UCSD-AML1 (cell line): ENCODE results near the gene SCN8A.

ENCODE experiments used
- DNase-seq: peaks from one replicate; lab custom pipeline; 2025; ENCODE audit not compliant: unreplicated experiment; lab: John Stamatoyannopoulos, UW

Gene SCN8A

DNA sequence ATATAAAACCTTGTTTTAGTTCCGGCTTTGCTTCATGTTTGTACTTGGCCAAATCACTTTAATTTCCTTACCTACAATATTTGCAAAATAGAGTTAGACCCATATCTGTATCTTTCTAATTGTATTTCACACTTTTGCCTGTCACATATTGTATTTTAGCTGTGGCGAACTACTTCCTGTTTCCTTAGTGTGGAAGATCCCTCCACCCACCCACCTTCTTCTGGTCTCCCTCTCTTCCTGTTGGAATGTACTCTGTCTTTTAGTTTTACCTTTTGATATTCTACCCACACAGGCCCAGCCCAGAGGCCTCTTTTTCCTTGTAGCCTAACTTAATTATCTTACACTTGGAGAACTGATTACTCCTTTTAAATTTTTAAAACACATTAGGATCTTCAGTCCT lies 78.2 kb downstream of the SCN8A start:
- no peak for DNase-seq

DNA sequence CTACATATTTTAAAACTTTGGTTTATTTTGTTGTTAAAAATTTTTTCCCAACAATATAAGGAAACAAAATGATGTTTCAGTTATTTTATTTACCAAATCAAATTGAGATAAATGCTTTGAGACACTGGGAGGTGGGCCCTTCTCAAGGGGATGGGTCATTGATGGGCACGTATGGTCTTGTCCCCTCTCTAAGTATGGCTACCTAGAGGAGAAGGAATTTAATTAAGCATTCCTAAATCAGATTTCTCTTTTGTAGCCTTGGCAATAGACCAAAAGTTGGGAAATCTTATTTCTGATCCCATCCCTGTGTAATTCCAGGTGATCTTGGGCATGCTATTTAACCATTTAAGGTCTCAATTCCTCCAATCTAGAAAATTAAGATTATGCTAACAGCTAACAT lies 79.0 kb downstream of the SCN8A start:
- no peak for DNase-seq

DNA sequence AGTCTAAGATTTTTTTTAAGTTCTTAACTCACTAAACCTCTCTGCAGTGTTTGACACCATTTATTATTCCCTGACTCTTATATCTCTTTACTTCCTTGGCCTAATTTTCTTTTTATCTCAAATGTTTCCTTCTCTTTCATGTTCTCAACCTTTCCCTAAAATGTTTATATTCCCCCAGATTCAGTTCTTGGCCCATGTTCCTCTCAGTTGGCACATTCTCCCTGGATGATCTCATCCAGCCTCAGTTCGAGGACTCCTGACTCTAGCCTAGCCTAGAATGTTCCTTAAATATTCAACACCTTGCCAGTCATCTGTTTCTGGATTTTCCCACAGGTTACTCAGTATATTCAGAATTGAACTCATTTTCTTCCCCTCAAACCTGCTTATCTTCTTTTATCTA lies 81.3 kb downstream of the SCN8A start:
- no peak for DNase-seq

DNA sequence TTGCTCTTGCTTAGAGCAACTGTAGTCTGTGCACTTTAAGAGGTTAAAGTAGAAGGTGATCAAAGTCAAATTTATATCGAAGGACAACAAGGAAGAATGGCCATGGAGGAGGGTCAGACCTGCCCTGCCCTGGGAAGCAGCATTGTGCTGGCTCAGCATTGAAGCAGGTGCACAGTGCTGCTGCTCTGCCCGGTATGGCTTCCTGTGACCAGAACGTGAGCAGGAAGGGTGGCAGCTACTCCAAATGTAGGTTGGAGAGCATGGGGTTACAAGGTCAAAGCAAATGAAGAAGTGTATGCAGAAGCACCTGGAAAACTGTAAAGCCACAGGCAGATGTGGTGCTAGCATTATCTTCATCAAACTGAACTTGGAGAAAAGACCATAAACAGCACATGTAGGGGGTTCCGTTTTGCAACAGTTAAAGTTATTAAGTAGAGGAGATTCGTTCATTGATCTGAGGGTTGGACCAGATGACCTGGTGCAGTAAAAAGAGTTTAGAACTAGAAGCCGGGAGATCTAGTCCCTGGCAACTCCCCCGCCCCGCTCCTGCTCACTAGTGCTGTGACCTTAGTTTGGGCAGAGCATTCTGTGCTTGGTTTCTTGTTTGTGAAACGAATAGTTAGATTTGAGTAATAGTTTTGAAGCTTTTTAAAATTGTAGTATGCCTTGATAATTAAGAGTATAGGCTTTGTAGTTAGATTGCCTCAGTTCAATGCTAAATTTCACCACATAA lies 84.2 kb downstream of the SCN8A start:
- DNase-seq = no peak

DNA sequence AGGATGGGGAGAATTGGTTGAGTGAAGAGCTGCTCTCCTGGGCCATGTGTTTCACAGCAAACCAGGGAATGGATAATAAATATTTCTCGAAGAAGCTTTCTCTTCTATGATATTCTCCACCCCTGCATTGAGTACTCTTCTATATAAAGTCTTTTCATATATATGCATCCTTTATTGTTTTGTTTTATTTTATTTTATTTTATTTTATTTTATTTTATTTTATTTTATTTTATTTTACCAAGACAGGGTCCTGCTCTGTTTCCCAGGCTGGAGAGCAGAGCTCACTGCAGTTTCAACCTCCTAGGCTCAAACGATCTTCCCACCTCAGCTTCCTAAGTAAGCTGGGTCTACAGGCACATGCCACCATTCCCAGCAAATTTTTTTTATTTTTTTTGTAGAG lies 85.8 kb downstream of the SCN8A start:
- DNase-seq = no peak

DNA sequence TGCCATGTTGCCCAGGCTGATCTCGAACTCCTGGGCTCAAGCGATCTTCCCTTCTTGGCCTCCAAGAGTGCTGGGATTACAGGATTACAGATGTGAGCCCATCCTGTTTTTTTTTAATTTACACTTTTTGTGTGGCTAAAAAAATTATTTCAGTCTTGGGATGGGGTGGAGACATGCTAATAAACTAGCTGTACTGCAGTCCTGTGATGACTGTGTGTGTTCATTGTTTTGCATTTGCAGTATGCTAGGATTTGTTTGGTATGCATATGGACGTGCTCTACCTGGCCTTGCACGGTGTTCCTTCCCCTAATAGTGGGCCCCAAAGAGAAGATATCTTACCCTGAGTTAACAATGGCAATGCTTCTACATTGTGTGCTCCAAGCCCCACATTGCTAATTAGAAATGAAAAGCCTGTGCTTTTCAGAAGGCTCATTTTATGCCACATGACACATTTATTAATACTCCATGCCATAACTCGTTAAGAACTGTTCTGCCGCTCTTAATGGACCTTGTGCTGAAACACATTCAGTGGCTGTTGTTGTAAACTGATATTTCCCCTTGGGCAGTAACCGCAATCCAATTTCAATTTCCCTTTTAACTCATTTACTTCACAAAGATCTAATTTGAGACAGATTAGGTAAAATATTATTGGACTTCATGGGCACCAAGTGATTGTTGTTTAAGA lies 86.4 kb downstream of the SCN8A start:
- DNase-seq = no peak

DNA sequence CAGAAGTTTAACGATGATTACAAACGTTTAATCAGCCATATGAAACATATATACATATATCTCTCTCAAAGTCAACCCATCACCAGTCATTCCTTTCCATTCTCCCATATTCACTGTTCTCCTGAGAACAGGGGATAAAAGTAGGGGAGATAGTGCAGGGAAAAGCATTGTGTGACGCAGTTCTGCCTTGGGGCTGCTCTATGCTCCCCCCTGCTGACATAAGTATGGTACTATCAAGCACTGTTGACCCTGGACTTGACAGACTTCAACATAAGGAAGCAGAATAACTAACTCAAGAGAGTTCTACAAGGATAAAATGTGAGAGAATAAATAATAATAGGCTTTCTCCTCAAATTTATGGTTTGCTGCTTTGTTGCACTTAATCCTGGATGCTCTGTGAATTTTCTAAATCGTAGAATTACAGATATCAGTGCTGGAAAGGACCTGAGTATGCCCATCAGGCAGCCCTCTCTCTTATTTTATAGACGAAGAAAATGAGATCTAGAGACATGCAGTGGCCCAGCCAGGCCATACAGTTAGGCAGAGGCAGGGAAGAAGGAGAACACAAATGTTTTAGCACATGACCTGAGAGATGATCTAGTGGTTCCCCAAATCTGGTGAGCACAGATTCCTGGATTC lies 87.2 kb downstream of the SCN8A start:
- peak; percentile 15 for DNase-seq

DNA sequence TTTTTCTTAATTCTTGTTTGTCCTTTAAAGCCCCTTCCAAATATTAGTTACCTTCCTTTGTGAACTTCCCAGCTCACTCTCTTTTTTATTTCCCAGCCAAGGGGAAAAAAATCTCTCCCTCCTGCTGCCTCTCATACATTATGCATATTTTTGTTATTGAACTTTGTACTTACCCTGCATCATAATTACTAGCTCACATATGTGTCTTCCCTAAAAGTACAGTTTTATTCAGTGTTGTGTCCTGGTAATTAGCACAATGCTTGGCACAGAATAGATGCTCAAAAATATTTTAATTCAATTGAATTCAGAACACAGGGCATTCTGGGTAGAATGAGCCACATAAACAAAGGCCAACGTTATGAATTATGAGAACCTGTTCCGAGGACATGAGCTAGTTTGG lies 91.9 kb downstream of the SCN8A start:
- no peak for DNase-seq

DNA sequence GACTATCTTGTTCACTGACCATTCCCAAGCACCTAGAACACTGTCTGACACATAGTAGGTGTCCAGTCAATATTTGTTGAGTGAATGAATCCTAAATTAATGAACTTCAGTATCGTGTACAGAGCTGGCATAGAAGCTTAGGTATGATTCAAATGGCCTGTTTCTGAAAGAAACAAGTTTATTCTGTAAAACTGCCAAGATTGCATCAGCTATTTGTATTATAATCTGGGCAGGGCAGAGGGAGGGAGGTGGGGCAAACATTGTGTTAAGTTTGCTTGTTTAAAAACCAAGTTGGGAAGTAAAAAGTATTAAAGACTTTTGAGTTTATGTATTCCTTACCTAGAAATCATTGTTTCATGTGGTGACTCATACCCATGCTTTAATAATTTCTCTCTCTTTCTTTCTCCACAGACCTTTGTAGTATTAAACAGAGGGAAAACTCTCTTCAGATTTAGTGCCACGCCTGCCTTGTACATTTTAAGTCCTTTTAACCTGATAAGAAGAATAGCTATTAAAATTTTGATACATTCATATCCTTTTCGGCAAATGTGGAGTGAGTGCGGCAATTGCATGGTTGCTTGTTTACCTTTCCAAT lies 92.8 kb downstream of the SCN8A start:
- DNase-seq = no peak

DNA sequence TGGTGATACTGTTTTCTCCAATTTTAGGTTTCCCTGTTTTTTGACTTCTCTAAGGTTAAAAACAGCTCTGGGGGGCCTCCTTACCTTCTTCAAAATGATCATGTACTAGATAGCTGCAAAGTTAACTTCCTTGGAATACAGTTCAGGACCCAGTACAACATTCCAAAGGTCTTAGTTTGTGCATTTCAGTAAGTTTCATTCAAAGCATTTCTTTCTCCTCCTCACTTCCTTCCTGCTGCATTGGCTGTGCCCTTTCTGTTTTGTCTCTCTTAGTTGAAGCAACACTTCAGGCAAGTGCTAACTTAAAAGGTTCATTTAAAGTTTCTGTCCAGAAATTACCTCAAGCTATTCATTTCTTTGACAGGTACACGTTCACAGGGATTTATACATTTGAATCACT lies 95.7 kb downstream of the SCN8A start:
- DNase-seq = no peak

DNA sequence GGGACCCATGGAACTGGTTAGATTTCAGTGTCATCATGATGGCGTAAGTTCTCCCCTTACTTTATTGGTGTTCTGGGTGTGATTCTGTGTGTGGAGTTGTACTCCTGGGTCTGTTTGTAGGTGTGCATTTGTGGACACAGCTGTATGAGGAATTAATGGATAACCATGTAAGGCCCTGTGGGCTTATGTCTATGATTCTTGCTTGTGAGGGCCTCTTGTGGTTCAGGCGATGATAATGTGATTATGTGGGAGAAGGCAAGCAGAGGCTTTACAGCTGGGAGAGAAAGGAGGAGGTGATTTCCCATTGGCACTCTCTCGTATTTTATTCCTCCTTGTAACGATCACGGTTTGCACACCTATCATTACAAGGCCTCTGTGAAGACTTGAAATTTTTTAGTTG lies 96.1 kb downstream of the SCN8A start:
- DNase-seq = no peak

DNA sequence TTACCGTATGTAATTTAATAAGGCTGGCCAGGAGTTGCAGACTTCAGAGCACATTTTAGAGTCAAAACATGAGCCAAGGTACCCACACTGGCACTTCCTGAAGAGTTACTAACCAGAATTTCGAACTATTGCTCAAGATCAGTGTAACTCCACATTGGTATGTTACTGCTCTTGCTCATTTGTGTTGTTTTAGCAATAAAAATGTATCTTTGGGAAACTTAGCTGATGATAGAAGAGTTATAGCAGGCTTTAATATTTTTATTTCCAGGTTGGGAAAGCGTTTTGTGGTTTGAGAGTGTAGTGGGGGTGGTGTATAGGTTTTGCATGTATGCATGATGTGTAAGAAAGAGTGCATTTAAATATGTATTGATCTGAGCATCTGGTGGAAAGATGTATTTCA lies 96.6 kb downstream of the SCN8A start:
- no peak for DNase-seq

DNA sequence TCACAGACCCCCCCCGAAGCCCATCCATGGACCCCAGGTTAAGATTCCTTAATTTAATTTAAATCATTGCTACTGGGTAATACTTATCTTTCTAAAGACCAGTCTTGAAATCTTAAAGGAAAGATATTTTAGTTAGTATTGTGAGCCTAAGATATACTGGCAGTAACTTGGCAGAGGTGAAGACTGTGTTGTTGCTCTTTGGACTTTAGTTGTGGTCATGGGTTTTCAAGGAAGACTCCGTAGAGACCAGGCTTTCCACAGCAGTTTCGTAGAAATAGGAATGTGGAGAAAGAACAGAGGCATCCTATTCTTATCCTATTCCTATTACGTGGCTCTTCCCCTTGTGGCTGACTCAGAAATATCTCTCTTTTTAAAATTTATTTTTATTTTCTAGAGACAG lies 99.0 kb downstream of the SCN8A start:
- DNase-seq = no peak

DNA sequence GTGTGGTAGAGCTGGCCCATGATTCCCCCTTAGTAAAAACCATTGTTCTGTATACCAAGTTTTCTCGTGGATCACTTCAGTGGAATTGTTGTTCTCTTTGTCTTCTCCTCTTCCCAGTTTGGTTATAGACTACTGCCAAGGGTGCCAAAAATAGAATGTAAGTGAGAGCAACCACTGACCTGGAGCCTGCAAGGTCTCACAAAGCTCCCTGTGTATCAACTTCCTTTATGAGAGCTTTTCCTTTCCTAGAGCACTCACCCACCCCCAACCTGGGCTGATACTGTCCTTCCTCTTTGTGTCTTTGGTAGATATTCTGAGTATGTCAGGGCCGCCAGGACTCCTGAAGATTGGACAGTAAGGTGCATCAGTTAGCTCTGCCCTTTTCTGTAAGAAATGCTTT lies 101.0 kb downstream of the SCN8A start:
- no peak for DNase-seq

DNA sequence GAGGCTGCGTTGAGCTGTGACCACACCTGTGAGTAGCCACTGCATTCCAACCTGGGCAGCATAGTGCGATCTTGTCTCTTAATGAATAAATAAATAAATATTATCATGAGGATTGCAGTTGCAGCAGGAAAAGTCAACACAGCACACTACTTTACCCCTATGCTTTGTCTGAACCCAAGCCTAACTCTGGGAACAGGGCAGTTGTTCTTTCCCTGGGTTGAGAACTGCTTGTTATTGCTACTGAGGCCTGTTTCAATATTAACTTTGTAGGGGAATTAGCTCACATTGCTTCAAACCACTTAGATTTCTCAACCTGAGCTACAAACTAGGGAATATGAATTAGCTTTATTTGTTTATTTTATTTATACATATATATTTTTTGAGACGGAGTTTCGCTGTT lies 102.5 kb downstream of the SCN8A start:
- no peak for DNase-seq

DNA sequence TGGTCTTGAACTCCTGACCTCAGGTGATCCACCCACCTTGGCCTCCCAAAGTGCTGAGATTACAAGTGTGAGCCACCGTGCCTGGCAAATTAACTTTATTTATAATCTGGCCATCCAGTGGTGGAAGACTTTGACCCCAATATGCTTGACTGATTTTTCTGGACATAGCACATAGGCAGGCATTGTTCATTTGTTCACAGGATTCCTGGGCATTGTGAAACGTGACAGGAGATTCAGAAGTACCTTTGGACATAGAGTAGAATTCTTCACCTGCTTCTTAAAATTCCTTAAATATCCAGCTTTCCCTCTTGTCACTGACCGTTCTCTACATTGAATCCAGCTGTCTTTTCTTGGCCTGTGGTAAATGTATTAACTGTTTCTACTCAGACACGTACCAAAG lies 103.1 kb downstream of the SCN8A start:
- no peak for DNase-seq

DNA sequence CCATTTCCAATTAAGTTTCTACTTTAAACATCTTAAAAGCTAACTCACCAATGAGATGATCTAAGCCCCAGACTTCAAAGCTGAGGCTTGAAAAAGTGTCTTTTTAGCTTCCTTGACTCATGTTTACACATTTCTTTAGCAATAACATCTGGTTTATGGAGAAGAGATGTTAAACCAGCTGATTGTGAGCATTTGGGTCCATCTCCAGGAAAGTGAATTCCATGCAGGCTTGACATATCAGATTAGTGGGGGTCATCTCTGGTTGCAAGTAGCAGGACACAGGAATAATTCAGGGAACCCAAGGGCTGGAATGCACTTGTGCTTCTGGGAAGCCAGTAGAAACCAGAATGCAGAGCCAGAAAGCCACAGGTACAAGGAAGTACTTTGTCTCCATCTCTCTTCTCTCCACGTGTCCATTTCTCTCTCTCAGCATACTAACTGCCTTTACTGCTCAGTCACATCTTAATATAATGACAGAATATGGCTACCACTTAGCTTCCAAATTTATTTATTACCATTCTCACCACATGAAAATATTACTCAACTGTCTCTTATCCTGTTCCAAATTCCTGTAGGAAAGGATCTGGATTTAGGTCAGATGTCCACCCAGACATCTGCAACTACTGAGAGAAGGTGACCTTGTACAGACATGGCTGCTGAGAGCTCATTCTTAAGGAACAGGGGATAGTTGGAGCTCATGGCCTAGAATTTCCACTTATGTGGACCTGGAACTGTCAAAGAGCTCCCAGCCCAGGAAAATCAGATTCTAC lies 104.4 kb downstream of the SCN8A start:
- no peak for DNase-seq

DNA sequence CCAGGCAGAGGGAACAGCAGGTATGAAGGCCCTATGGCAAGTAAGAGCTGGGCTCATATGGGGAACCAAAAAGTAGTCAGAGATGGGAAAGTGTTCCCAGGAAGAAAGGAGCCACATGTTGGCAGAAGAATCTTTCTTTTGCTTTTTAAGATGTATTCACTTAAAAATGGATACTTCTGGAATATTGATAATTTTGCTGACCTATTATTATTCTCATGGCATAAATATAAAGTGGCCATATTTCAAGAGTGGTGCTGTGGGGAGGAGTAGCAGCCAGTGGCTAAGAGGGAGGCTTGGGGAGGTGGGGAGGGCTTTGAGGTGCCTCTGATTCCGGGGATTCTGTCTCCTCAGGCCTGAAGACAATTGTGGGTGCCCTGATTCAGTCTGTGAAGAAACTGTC lies 108.2 kb downstream of the SCN8A start:
- no peak for DNase-seq

DNA sequence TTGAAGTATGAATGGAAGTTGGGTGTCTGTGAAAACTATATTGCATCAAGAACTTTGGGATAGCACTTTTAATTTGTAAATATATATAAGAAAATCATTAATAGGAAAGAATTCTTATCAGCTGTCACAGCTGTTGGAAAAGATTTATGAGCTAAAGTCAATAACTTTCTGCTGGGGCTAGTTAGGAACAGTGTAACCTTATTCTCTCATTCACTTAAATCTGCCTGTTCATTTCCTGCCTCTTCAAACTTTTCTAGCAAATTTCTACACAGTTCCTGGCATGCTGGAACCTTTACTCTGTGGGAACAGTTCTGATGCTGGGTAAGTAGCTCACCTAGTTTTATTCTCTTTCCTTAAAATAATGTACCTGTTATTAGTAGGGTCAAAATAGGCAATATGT lies 109.9 kb downstream of the SCN8A start:
- DNase-seq = no peak

DNA sequence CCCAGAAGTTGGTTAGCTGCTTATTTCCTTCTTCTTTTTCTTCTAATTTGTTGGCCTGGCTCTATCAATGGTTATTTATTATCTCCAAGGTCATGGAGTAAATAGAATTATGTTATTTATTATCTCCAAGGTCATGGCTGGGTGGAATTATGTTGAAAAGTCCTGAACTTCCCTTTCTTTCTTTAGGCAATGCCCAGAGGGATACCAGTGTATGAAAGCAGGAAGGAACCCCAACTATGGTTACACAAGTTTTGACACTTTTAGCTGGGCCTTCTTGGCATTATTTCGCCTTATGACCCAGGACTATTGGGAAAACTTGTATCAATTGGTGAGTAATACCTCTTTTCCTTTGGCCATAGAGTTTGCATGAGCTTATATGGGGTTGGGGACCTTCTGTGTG lies 111.6 kb downstream of the SCN8A start:
- DNase-seq = no peak

DNA sequence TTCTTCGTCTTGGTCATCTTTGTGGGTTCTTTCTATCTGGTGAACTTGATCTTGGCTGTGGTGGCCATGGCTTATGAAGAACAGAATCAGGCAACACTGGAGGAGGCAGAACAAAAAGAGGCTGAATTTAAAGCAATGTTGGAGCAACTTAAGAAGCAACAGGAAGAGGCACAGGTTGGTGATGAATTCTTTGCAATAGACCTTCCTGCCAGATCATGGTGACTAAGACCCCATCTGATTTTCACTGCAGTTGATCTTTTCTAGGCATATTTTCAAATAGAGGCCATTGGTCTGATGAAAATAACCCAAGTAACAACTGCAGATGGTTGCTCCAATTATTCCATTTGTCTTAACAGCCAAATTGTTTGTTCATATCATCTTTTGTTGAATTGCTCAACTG lies 114.4 kb downstream of the SCN8A start:
- no peak for DNase-seq
